Limb (tissue), 2 donors: Measurements from ENCODE around the gene CHAC1.
"Not testable (repeated sequence)": the region's sequence is repeated elsewhere in the genome, so short reads cannot be mapped to it uniquely, and the experiment has no call there.

Source experiments
- DNase-seq, 2 donors: peaks; one replicate each; pipeline ENCODE4 v3.0.0-alpha.2; 2016; ENCODE audit errors: extremely low spot score in 2 of 2

Gene CHAC1

GRCh38 chr15:40957041-40957555 is 3.8 kb downstream of the CHAC1 start:
- DNase-seq = no peak

- peak in 1 of 2 donors; percentile 49 for DNase-seq
These were observed 4.3 kb downstream of the CHAC1 start for GRCh38 chr15:40957581-40958051.

GRCh38 chr15:40958146-40958545 is 4.9 kb downstream of the CHAC1 start:
- no peak for DNase-seq

GRCh38 chr15:40958723-40959122 is 5.5 kb downstream of the CHAC1 start:
- no peak for DNase-seq

- DNase-seq = no peak
These were observed 6.3 kb downstream of the CHAC1 start for GRCh38 chr15:40959331-40960141.

- no peak for DNase-seq
These were observed 7.0 kb downstream of the CHAC1 start for GRCh38 chr15:40960151-40960885.

GRCh38 chr15:40960925-40961324 is 7.7 kb downstream of the CHAC1 start:
- no peak for DNase-seq

- not testable (repeated sequence) for DNase-seq
These were observed 8.5 kb downstream of the CHAC1 start for GRCh38 chr15:40961740-40962139.

- not testable (repeated sequence) for DNase-seq
These were observed 9.0 kb downstream of the CHAC1 start for GRCh38 chr15:40962317-40962716.

- no peak for DNase-seq
These were observed 9.9 kb downstream of the CHAC1 start for GRCh38 chr15:40963201-40963600.

- DNase-seq = no peak
These were observed 10.7 kb downstream of the CHAC1 start for GRCh38 chr15:40964006-40964405.

- no peak for DNase-seq
These were observed 11.4 kb downstream of the CHAC1 start for GRCh38 chr15:40964634-40965033.

- DNase-seq = no peak
These were observed 15.2 kb downstream of the CHAC1 start for GRCh38 chr15:40968290-40969085.

GRCh38 chr15:40969363-40969762 is 16.1 kb downstream of the CHAC1 start:
- no peak for DNase-seq

GRCh38 chr15:40974879-40975278 is 21.6 kb downstream of the CHAC1 start:
- DNase-seq = no peak

- no peak for DNase-seq
These were observed 23.5 kb downstream of the CHAC1 start for GRCh38 chr15:40976819-40977218.

- no peak for DNase-seq
These were observed 24.9 kb downstream of the CHAC1 start for GRCh38 chr15:40978141-40978540.

GRCh38 chr15:40978562-40978961 is 25.3 kb downstream of the CHAC1 start:
- DNase-seq = no peak

- no peak for DNase-seq
These were observed 27.9 kb downstream of the CHAC1 start for GRCh38 chr15:40981186-40981585.

GRCh38 chr15:40982855-40983254 is 29.6 kb downstream of the CHAC1 start:
- DNase-seq = no peak

GRCh38 chr15:40984406-40984805 is 31.1 kb downstream of the CHAC1 start:
- DNase-seq = no peak

- no peak for DNase-seq
These were observed 31.7 kb downstream of the CHAC1 start for GRCh38 chr15:40984964-40985363.
